ENCODE data around the gene C14orf180. TPM values are rescaled to one million over a fixed set of nuclear protein-coding genes. Genes with fewer than 3 reads are reported as not detected.
A peak's percentile ranks its signal among the peaks of the same experiment; 100 is the strongest.

Gene C14orf180
- total and polyA plus RNA-seq, 9 donors, result 0.12 to 0.40 (median 0.13) TPM; not detected in 2

- no peak for DNase-seq
- Histone ChIP-seq H3K27ac (no peak overlapping the region), H3K9me3 (no peaks in the 10 kb centered on the region), H3K4me1 (ENCODE audit: insufficient read depth) (peaks cover 7% of the 10 kb centered on the region), H3K4me3 (no peak overlapping the region), H3K36me3 (no peaks in the 10 kb centered on the region), H3K27me3 (no peaks in the 10 kb centered on the region)
- WGBS, 3 donors, result 85 to 90% (median 87%) methylated on average over 15 of the region's 15 CpGs
- TF ChIP-seq EP300 (IDR thresholded peaks at IDR 0.05) (no peak), CTCF (IDR thresholded peaks at IDR 0.05) (no peak), POLR2A (IDR thresholded peaks at IDR 0.05) (no peak)
- intact Hi-C loops (cut with DNase I), result no loop called here
These were observed 14.9 kb downstream of the C14orf180 start for GRCh38 chr14:104594310-104595046.

DNA sequence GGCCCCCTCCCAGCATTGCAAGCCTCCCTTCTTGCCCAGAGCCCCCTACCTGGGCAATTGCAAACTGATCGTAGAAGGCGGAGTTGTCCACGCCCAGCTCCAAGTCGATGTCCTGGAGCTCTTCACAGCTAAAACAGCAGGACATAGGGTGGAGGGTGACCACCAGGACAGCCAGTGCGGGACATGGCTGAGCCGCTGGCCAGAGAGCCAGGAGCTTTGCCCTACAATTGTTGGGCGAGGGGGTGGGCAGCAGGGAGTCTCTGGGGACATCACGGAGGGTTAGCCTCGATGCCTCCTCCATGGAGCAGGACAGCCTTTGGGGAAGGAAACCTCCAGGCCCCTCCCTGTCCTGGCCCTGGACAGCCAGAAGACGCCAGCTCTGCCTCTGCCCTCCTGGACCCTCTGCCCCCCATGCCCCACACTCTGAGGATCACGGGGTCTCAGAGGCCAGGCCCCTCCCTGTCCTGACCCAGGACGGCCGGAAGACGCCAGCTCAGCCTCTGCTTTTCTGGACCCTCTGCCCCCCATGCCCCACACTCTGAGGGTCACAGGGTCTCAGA, 15.6 kb downstream of the C14orf180 start:
- no peak overlapping the region for H3K4me3 ChIP-seq
- H3K9me3 ChIP-seq, result no peaks in the 10 kb centered on the region
- no peaks in the 10 kb centered on the region for H3K27me3 ChIP-seq
- no peaks in the 10 kb centered on the region for H3K36me3 ChIP-seq
- H3K27ac ChIP-seq, result no peak overlapping the region
- TF ChIP-seq EP300 (IDR thresholded peaks at IDR 0.05) (no peak), POLR2A (IDR thresholded peaks at IDR 0.05) (no peak), CTCF (IDR thresholded peaks at IDR 0.05) (no peak)
- H3K4me1 ChIP-seq (ENCODE audit: insufficient read depth), result peaks cover 7% of the 10 kb centered on the region
- DNase-seq, result peak in 1 of 5 donors; percentile 6
- intact Hi-C loops (cut with DNase I), result no loop called here
- 83 to 90% (median 85%) methylated on average over 14 of the region's 14 CpGs for WGBS, 3 donors

- DNase-seq, result peak in 2 of 5 donors; percentile 6 to 13
- WGBS, 3 donors, result 82 to 87% (median 86%) methylated on average over 5 to 6 of the region's 6 CpGs
- no peaks in the 10 kb centered on the region for H3K27me3 ChIP-seq
- peaks cover 3% of the 10 kb centered on the region for H3K4me1 ChIP-seq (ENCODE audit: insufficient read depth)
- intact Hi-C loops (cut with DNase I), result no loop called here
- no peaks in the 10 kb centered on the region for H3K36me3 ChIP-seq
- H3K9me3 ChIP-seq, result no peaks in the 10 kb centered on the region
- H3K4me3 ChIP-seq, result no peak overlapping the region
- H3K27ac ChIP-seq, result no peak overlapping the region
- TF ChIP-seq CTCF (IDR thresholded peaks at IDR 0.05) (no peak), POLR2A (IDR thresholded peaks at IDR 0.05) (no peak), EP300 (IDR thresholded peaks at IDR 0.05) (no peak)
These were observed 16.4 kb downstream of the C14orf180 start for GRCh38 chr14:104595911-104596450.

DNA sequence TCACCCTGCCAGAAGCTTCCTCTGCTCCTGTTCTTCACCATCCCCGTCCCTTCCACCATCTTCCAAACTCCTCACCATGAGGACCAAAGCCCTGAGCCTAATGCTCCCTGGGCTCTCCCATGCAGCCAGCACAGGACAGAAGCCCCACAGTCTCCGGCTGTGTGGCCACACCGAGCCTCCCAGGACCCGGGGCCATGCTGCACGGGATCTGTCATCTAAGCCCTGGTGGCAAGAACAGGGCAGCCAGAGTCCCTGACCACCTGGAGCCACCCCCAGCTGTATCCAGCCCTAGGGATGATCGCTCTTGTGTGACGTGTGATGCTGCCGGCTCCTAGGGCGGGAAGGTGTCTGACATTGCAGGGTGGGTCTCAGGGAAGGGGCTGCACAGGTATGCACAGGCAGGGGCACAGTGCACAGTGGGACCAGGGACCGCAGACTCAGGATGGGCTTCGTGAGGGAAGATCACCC, 16.9 kb downstream of the C14orf180 start:
- DNase-seq, result peak in 1 of 5 donors; percentile 9
- 89 to 90% (median 90%) methylated on average over 11 of the region's 11 CpGs for WGBS, 3 donors
- H3K27me3 ChIP-seq, result no peaks in the 10 kb centered on the region
- no peak overlapping the region for H3K4me3 ChIP-seq
- H3K27ac ChIP-seq, result no peak overlapping the region
- intact Hi-C loops (cut with DNase I), result no loop called here
- H3K9me3 ChIP-seq, result no peaks in the 10 kb centered on the region
- no peaks in the 10 kb centered on the region for H3K36me3 ChIP-seq
- no peak for TF ChIP-seq CTCF (IDR thresholded peaks at IDR 0.05)
- no peak for TF ChIP-seq EP300 (IDR thresholded peaks at IDR 0.05)
- TF ChIP-seq POLR2A (IDR thresholded peaks at IDR 0.05), result no peak
- H3K4me1 ChIP-seq (ENCODE audit: insufficient read depth), result no peaks in the 10 kb centered on the region

Measured in ovary (tissue), 9 donors.